Lower leg skin (tissue), 3 donors: ENCODE results near the gene SRSF8.

ENCODE experiments used
- POLR2A ChIP-seq, 2 donors: fragments of 450-650 bp; IDR thresholded peaks; one replicate each; pipeline ENCODE4 v1.6.1; 2016 to 2017; ENCODE audit warnings: antibody characterized with exemption in 2 of 2, mild to moderate bottlenecking in 1 of 2, moderate library complexity in 1 of 2
- TF ChIP-seq, protein P1 (sequence below), 3 donors: fragments of 450-650 bp; IDR thresholded peaks; one replicate each; pipeline ENCODE4 v1.5.1; 2016; ENCODE audit warnings: antibody characterized with exemption in 3 of 3, mild to moderate bottlenecking in 3 of 3, moderate library complexity in 2 of 3

DNA sequence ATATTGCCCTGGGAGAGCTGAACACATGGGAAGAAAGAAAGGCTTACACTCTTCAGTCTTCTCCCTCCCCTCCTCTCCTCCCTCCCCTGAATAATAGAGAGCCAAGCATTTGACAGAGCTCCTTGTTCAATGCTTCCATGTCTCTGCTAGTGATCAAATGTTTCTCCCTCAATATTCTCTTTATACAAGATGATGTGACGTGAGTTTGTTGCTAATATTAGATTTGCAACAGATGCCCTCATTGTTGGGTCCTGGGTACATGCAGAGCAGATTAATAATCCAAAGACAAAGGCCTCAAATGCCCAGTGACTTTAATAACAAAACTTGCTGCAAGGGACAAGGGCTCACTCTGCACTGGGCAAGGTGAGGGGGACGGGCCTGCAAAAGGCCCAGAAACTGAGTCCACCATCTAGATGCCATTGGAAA, 15.9 kb downstream of the SRSF8 start:
- TF ChIP-seq, protein P1, sequence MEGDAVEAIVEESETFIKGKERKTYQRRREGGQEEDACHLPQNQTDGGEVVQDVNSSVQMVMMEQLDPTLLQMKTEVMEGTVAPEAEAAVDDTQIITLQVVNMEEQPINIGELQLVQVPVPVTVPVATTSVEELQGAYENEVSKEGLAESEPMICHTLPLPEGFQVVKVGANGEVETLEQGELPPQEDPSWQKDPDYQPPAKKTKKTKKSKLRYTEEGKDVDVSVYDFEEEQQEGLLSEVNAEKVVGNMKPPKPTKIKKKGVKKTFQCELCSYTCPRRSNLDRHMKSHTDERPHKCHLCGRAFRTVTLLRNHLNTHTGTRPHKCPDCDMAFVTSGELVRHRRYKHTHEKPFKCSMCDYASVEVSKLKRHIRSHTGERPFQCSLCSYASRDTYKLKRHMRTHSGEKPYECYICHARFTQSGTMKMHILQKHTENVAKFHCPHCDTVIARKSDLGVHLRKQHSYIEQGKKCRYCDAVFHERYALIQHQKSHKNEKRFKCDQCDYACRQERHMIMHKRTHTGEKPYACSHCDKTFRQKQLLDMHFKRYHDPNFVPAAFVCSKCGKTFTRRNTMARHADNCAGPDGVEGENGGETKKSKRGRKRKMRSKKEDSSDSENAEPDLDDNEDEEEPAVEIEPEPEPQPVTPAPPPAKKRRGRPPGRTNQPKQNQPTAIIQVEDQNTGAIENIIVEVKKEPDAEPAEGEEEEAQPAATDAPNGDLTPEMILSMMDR (IDR thresholded peaks at IDR 0.05), result no peak
- TF ChIP-seq POLR2A (IDR thresholded peaks at IDR 0.05), result no peak
